GM12873 (cell line): ENCODE data around the gene CHRM5.

Source experiments
- TF ChIP-seq, protein P1 (sequence below): IDR thresholded peaks from 2 replicates; pipeline ENCODE4 v1.5.1; 2012; ENCODE audit warnings: low read depth, mild to moderate bottlenecking, moderate library complexity, low read length, control low read depth; ENCODE audit not compliant: insufficient read depth; ENCODE audit errors: missing control alignments

CHRM5 gene

GRCh38 chr15:34056911-34057310 is 88.6 kb downstream of the CHRM5 start:
- TF ChIP-seq, protein P1, sequence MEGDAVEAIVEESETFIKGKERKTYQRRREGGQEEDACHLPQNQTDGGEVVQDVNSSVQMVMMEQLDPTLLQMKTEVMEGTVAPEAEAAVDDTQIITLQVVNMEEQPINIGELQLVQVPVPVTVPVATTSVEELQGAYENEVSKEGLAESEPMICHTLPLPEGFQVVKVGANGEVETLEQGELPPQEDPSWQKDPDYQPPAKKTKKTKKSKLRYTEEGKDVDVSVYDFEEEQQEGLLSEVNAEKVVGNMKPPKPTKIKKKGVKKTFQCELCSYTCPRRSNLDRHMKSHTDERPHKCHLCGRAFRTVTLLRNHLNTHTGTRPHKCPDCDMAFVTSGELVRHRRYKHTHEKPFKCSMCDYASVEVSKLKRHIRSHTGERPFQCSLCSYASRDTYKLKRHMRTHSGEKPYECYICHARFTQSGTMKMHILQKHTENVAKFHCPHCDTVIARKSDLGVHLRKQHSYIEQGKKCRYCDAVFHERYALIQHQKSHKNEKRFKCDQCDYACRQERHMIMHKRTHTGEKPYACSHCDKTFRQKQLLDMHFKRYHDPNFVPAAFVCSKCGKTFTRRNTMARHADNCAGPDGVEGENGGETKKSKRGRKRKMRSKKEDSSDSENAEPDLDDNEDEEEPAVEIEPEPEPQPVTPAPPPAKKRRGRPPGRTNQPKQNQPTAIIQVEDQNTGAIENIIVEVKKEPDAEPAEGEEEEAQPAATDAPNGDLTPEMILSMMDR = no peak

GRCh38 chr15:34059476-34059875 is 91.2 kb downstream of the CHRM5 start:
- TF ChIP-seq, protein P1 = no peak

DNA sequence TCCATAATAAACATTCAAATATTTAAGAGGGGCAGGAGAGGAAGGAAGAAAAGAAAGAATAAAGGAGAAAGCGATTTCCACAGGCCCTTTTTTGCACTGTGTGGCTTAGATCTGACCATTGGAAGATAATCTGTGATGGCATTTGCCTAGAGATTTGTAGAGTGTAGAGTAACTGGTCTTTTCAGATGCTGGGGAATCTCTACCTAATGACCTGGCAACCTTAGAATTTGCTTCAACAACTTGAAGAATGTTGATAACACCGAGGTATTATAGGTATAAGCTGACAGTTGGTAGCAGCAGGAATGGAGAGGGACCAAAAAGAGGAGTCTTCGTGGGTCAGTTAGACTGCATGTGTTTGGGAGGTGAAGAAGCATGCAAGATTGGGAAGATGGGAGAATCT is 91.6 kb downstream of the CHRM5 start:
- TF ChIP-seq, protein P1 = no peak

GRCh38 chr15:34064438-34064837 is 96.1 kb downstream of the CHRM5 start:
- TF ChIP-seq, protein P1 = no peak

DNA sequence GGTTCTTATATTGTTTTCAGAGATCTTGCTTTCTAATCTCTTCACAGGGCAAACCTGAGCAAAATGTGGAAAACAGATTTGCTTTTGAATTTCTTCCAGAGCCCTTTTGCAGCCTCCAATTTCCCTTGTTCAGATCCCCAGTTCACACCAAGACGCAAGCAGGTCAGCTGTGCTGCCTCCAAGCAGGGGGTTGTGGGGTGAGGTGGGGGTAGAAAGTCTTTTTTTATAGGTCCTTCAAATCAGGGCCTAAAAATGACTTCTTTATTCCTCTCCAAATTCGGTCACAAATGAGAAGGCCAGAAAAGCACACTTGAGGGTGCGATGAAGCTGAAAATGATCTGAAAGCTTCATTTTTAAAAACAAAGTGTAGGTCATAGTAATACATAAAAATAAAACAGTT is 97.0 kb downstream of the CHRM5 start:
- TF ChIP-seq, protein P1 = no peak

DNA sequence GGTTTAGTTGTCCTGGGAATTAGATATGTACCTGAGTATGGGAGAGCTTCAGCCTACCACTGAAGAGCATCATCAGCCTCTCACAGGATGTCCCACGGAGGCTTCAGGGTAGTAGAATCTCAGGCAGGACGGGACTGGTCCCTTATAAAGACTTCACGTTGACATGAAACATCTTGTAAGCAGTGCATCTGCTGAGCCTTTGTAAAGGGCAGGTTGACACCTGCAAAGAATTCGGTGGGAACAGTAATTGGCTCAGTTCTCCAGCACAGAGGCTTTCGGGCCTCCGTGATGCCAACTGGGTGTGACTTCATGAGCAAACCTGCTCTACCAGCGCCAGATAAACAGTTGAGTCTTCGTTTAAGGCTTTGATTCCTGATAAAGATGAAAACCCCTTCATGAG is 97.6 kb downstream of the CHRM5 start:
- TF ChIP-seq, protein P1 = no peak

DNA sequence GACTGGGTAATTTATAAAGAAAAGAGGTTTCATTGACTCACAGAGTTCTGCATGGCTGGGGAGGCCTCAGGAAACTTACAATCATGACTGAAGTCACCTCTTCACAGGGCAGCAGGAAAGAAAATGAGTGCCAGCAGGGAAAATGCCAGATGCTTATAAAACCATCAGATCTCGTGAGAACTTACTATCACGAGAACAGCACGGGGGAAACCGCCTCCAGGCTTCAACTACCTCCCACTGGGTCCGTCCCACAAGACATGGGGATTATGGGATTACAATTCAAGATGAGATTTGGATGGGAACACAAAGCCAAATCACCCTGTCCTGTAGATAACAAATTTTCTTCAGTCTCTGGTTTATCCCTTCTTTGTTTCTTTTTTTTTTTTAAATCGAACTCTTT is 101.7 kb downstream of the CHRM5 start:
- TF ChIP-seq, protein P1 = no peak
